Measurements from ENCODE around the gene CIT.

CIT gene

GRCh38 chr12:119694111-119694510, 183.0 kb downstream of the CIT start:
- no peak for DNase-seq

DNA sequence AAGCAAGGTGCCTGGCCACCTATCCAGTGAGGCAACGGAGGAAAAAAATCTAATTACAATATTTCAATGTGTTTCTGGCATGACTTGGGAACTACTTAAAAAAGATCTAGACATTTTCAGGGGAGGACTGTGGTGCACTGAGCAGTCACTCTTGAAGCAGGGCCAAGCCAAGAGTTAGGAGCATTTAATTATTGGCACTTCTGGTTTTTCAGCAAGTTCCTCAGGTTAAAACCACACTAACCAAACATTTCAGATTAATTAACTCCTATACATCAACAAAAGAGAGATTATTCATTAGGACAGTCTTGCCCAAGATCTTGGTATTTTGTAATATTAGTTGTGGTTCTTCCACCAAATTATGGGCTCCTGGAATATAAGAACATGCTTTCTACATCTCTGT, 183.6 kb downstream of the CIT start:
- DNase-seq: no peak

GRCh38 chr12:119692997-119693396, 184.1 kb downstream of the CIT start:
- peak; percentile 73 for DNase-seq

DNA sequence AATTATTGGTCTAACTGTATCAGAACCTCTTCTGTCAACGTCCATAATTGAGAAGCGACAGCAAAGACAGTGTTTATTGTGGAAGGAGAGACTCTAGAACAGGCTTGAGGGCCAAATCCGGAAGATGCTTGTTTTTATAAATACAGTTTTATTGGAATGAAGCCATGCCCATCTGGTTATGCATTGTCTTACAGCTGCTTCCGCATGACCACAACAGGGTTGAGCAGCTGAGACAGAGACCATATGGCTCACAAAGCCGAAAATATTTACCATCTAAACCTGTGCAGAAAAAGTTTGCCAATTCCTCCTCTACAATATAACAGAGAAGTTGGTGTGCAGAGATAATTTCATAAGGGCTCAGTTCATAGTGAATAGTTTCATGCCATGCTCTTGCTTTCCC, 184.7 kb downstream of the CIT start:
- DNase-seq: no peak

- DNase-seq: no peak
These were observed 185.8 kb downstream of the CIT start for GRCh38 chr12:119691202-119691810.

DNA sequence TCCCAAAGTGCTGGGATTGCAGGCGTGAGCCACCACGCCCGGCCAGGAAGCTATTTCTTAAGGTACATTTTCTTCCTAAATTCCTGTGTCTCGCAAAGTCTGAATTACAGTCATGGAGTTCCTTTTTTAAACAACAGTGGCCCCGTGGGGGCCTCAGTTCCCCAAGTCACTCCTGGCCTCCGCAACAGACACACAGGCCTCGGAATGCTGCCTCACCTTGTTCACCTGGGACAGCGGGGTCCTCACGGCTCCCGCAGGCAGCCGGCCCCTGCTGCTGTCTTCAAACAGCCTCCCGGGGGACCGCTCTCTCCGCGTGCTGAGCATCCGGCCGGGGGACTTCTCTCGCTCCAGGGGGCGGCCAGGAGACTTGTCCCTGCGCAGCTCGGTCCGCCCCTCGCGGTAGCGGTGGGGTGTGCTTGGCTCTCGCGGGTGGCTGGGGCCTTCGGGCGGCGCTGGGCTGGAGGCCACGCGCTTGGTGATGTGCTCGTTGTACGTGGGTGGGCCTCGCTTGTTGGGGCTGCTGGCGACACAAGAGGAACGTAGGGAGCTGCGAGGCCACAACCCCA, 187.1 kb downstream of the CIT start:
- DNase-seq: no peak

DNA sequence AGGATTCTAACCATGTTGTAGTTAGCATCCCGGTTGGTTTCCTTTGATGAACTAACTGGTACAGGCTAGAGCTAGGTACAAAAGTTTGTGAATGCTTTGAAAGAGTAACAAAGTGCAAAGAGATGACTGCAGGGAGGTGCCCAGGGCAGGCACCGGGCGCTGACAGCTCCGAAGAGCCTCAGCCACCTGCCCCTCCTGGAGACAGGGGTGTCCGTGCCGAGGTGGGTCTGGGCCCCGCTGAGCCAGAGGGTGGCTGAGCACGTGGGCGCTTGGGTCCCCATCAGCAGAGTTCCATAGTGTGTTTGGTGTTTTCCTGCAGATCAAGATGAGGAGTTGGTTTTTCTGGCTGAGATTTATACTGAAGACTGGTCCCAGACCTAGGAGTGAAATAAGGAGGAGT, 189.2 kb downstream of the CIT start:
- no peak for DNase-seq

DNA sequence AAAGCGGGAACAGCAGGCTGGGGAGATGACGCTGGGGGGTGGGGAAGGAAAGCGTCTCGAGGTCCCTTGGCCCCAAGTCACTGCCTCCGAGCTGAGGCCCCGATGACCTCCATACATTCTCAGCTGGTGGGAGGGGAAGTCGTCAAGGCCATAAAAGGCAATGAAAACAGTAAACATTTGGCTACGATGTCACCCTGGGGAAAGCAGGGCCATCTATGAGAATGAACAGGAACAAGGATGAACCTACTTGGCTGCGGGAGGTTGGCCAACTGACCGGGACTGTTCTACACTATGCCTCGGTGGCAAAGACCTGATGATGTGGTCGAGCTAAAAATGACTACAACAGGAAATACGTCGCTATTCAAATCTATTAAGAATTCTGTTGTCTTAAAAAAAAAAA, 189.7 kb downstream of the CIT start:
- DNase-seq: no peak

- no peak for DNase-seq
These were observed 190.3 kb downstream of the CIT start for GRCh38 chr12:119686776-119687175.

DNA sequence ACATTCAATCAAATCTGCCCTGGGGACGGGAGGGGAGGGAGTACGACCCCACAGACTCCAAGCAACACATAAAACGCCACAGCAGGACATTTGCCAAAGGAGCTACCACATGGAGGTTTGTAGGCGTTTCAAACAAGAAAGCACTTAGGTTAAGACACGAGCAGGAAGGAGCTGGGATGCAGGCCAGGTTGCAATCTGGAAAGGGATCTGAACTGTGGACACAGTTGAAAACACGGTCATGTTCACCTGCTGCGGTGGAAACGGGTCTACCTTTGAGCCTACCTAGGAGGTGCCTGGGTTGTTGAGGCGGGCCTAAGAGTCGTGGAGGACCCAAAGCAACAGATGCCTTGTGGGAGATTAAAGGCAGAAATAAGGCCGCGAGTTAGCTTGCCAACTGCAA, 190.8 kb downstream of the CIT start:
- no peak for DNase-seq

- no peak for DNase-seq
These were observed 191.7 kb downstream of the CIT start for GRCh38 chr12:119685375-119685774.

GRCh38 chr12:119684711-119685369, 192.3 kb downstream of the CIT start:
- peak; percentile 11 for DNase-seq

GRCh38 chr12:119683816-119684215, 193.3 kb downstream of the CIT start:
- no peak for DNase-seq

- no peak for DNase-seq
These were observed 193.7 kb downstream of the CIT start for GRCh38 chr12:119683413-119683812.

- DNase-seq: no peak
These were observed 194.4 kb downstream of the CIT start for GRCh38 chr12:119682639-119683252.

GRCh38 chr12:119681728-119682638, 195.1 kb downstream of the CIT start:
- no peak for DNase-seq

DNA sequence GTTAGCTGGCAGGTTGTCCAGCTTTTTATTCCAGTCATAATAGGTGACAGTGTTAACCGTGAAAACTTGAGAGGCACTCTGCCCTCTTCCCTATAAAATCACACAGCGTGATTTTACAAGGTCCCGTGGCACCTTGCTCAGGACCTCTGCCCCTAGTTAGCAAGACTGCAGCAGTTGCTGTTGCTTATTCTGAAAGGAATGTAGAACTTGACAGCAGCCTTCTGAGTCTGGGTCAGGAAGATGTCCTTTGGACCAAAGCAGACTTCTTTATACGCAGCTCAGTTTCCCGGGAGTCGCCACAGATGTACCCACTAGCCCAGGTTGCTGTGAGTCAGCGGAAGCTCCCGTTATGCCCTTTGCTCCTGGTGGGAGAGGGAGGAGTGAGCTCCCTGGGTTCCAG, 196.0 kb downstream of the CIT start:
- no peak for DNase-seq

DNA sequence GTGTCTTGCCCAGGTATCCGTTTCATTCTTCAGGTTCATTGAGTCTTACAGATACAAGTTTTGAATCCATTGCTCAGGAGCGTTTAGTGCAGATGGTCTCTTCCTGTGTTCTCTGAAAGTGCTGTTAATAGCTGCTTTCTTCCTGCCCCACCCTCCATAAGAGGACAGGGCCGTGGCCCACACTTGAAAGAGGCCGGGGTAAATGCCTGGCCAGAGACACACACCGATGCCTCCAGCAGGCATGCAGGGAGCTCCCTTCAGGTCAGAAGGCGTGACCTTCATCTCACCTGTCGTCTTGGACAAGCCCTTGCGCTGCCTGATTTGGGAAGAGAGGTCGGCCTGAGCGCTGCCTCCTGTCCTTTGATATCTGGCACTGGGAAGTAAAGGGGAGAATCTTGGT, 197.6 kb downstream of the CIT start:
- no peak for DNase-seq

DNA sequence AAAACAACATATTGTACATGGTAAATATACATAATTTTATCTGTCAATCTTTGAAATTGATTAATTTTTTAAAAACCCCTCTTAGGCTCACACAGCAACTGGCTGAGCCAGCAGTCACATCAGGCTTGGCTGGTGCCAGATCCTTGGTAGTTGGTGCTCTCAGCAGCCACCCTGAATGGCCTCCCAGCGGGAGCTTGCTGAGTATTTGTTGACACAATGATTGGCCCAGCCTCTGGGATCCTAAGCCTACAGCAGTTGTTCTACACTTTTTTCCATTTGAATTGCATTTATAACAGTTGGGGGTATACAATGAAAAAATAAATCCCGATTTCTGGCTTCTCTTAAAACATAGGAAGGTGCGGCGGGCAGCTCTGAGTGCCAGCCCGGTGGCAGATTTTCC, 198.0 kb downstream of the CIT start:
- no peak for DNase-seq

DNA sequence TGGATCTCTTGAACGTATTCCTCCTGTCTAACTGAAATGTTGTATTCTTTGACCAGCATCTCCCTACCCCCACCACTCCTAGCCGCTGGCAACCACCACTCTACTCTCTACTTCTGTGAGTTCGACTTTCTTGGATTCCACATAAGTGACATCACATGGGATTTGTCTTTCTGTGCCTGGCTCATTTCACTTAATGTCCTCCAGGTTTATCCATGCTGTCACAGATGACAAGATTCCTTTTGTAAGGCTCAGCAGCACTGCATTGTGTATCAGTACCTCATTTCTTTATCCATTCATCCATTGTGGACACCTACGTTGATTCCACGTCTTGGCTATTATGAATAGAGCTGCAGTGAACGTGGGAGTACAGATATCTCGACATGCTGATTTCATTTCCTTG, 198.7 kb downstream of the CIT start:
- DNase-seq: no peak

- no peak for DNase-seq
These were observed 200.5 kb downstream of the CIT start for GRCh38 chr12:119676573-119676972.

GRCh38 chr12:119676022-119676421, 201.1 kb downstream of the CIT start:
- no peak for DNase-seq

DNA sequence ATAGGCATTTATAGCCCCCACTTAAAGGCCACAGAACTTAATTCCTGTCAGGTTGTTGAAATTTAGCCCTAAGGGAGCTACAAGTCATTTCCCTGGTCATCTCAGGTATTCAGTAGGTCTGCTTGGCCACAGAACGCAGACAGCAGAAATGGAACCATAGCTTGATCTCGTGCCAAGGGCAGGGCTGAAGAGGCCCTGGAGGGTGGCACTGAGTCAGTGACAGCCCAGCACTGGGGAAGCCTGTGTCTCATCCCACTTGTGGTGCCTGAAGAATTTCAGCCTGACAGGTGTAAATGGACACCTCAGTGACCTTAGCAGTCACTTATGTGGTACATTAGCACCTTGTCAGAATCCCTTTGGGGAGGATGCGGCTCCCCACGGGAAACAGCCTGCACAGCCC, 202.6 kb downstream of the CIT start:
- no peak for DNase-seq

Data from kidney glomerular epithelial cell (primary cell).